ENCODE results near the gene ZNF384.
A peak's percentile ranks its signal among the peaks of the same experiment; 100 is the strongest.

The ZNF384 gene

GRCh38 chr12:6632026-6632983, 56.9 kb downstream of the ZNF384 start:
- no peak for DNase-seq (ENCODE audit: low read depth)

DNA sequence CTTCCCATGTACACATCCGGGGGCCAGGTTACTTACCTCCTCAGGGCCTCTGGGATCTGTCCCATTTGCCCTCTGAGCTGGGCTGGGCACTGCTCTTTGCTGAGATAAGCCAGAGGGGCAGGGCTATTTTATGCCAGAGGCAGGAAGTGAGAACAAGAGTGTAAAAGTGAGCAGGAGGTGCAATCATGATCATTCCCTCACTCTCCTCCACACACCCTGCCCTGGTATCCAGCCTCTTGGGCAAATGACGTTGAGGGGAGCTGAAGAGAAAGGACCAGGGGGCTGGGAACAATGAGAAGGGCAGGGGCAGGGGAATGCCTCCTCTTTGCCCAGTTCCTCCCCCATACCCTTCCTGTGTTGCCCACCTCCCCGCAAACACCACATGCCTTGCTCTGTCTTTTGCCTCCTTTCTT, 57.6 kb downstream of the ZNF384 start:
- no peak overlapping the region for H3K4me3 ChIP-seq (replicated peaks; ENCODE audit: low read depth, low read length)
- TF ChIP-seq, protein P1, sequence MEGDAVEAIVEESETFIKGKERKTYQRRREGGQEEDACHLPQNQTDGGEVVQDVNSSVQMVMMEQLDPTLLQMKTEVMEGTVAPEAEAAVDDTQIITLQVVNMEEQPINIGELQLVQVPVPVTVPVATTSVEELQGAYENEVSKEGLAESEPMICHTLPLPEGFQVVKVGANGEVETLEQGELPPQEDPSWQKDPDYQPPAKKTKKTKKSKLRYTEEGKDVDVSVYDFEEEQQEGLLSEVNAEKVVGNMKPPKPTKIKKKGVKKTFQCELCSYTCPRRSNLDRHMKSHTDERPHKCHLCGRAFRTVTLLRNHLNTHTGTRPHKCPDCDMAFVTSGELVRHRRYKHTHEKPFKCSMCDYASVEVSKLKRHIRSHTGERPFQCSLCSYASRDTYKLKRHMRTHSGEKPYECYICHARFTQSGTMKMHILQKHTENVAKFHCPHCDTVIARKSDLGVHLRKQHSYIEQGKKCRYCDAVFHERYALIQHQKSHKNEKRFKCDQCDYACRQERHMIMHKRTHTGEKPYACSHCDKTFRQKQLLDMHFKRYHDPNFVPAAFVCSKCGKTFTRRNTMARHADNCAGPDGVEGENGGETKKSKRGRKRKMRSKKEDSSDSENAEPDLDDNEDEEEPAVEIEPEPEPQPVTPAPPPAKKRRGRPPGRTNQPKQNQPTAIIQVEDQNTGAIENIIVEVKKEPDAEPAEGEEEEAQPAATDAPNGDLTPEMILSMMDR (IDR thresholded peaks at IDR 0.05; ENCODE audit: low read length, missing control alignments) = no peak
- DNase-seq (ENCODE audit: low read depth) = no peak

More at GRCh38 chr12:6632026-6632983, 56.9 kb downstream of the ZNF384 start:
- TF ChIP-seq, protein P1 (IDR thresholded peaks at IDR 0.05; ENCODE audit: low read length, missing control alignments) = no peak
- no peak overlapping the region for H3K4me3 ChIP-seq (replicated peaks; ENCODE audit: low read depth, low read length)

- TF ChIP-seq, protein P1 (IDR thresholded peaks at IDR 0.05; ENCODE audit: low read length, missing control alignments) = no peak
- H3K4me3 ChIP-seq (replicated peaks; ENCODE audit: low read depth, low read length) = no peak overlapping the region
- no peak for DNase-seq (ENCODE audit: low read depth)
Observed at GRCh38 chr12:6630736-6631135, 58.4 kb downstream of the ZNF384 start.

- no peak for DNase-seq (ENCODE audit: low read depth)
- TF ChIP-seq, protein P1 (IDR thresholded peaks at IDR 0.05; ENCODE audit: low read length, missing control alignments) = no peak
- H3K4me3 ChIP-seq (replicated peaks; ENCODE audit: low read depth, low read length) = no peak overlapping the region
Observed at GRCh38 chr12:6627616-6628015, 61.6 kb downstream of the ZNF384 start.

DNA sequence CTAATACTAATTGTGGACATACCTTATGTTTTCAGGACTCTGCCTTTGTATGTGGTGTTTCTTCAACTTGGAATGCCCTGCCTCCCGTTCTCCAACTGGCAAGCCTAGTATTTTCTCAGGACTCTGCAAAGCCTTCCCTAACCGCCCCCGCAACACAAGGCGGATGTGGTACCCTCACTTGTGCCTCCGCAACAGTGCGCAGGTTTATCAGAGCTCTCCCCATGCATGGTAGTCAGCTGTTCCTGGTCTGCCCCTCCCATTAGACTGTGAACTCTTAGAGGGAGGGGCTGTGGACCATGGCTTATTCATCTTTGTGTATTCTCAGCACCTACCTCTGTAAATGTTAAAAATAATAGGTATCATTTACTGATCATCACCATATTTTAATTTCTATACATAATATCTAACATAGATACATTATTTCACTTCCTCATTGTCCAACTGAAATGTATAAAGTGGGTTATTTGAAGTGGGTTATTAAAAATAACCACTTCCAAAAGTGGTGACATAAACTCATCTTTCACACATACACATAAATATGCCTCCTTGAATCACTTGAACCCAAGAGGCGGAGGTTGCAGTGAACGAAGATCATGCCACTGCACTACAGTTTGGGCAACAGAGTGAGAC, 62.4 kb downstream of the ZNF384 start:
- peak; percentile 36 for DNase-seq (ENCODE audit: low read depth)
- no peak overlapping the region for H3K4me3 ChIP-seq (replicated peaks; ENCODE audit: low read depth, low read length)
- TF ChIP-seq, protein P1 (IDR thresholded peaks at IDR 0.05; ENCODE audit: low read length, missing control alignments) = no peak

GRCh38 chr12:6620885-6621274, 68.3 kb downstream of the ZNF384 start:
- no peak overlapping the region for H3K4me3 ChIP-seq (replicated peaks; ENCODE audit: low read depth, low read length)
- no peak for DNase-seq (ENCODE audit: low read depth)
- TF ChIP-seq, protein P1 (IDR thresholded peaks at IDR 0.05; ENCODE audit: low read length, missing control alignments) = no peak

All from fibroblast of pulmonary artery (primary cell).